GM21576 (cell line): Measurements from ENCODE around the gene ELP2.
"Not testable (repeated sequence)": the region's sequence is repeated elsewhere in the genome, so short reads cannot be mapped to it uniquely, and the experiment has no call there.

Source experiments
- ATAC-seq: cut with Tn5 transposase; IDR thresholded peaks from one replicate; pipeline ENCODE4 v1.9.1; 2021; ENCODE audit warnings: mild to moderate bottlenecking, moderate library complexity; ENCODE audit not compliant: unreplicated experiment

The ELP2 gene

GRCh38 chr18:36116771-36117170 is 12.9 kb upstream of the ELP2 start:
- ATAC-seq, result not testable (repeated sequence)

DNA sequence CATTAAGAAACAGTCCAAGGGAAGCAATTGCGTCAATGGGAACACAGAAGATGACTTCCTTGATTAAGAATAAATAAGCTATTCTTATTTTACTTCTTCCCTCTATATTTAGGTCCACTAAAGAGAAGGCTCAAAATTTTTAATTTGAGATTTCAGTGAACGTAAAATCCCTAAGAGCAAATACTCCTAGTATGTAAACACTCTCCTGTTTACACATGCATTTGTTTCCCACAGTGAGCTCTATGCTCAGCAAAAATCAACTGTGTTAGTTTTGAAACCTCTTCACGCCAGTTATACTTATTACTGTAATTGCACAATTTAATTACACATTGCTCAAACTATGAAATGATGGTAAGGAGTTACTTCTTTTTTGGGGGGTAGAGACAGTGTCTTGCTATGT is 9.4 kb upstream of the ELP2 start:
- no peak for ATAC-seq

DNA sequence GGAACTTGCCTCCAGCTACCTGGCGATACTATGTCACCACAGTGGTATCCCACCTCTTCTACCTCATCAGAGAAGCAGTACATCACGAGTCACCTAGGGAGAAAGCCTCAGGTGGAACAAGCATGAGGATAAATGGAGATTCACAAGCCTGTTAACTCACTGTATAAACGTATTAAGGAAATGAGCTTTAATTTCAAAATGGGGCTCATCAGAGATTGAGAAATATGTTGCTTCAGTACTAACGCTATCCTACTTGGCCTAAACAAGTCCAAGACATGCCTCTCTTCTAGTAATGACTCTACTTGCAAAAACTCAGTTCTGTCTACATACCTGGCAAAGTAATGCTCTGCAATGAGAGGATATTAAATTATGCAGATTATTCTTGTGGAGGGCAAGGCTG is 4.9 kb upstream of the ELP2 start:
- ATAC-seq, result no peak

DNA sequence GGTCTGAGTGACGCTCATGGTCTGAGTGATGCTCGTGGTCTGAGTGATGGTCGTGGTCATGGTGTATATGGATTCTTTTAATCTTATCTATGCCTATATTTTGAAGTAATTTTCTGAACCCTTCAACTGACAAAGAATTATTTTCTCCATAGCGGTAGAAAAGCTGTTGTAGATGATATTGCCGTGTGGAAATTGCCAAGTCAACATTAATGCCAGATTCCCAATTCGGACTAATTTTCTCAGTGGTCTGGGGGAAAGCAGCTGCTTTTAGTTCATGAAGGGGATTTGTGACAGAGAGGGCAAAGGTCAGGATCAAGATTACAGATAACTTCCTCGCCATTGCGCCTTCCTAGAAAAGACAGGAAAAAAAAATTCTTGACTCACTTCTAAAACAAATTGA is 3.0 kb upstream of the ELP2 start:
- ATAC-seq, result no peak

DNA sequence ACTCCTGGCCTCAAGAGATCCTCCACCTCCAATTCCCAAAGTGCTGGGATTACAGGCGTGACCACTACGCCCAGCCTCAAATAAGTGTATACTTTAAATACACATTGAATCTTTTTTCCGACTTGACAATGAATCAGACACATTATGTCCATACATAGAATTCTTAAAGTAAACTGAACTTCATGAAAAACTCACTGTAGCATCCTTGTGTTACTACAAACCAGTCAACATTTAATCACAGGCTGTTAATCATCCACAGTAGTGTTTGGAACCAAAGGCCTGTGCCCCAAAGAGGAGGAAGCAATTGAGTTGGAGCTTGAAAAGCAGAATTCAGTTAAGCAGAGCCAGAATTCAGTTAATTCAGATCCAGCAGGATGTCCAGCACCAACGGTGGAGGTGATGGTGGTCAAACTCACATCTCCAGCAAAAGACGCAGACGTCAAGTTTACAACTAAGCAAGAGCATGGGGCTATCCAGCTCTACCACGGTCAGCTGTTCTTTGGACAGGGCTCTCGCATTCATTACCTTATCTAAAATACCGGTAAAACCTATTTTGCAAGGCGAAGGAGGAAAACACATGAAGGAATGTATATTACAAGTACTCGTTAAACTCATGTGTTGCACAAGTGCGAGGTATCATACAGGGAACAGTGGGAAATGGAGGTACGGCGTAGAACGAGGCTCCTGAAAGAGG is 1.7 kb upstream of the ELP2 start:
- no peak for ATAC-seq

- no peak for ATAC-seq
Observed at GRCh38 chr18:36128530-36128870, 1.2 kb upstream of the ELP2 start.

DNA sequence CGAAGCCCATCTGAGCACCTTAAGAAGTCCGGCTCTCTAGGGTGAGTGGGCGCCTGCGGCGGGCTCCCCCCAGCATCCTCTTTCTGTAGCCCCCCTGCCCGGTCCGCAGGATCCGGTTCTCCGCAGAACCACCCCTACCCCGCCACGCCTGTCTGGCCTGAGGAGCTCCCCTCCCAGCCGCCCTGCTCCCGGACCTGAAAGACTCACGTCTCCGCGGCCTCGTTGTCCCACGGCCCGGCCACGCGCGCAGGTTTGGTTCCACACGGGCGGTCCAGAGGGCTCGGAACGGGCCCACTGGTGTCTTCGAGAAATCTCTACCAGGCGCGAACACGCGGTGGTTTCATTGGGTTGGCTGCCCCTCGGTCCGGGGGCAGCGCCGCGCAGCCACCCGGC is 796 bp upstream of the ELP2 start:
- peak; percentile 13 for ATAC-seq

- ATAC-seq, result peak; percentile 10
Observed at GRCh38 chr18:36130039-36130831, 536 bp downstream of the ELP2 start.

DNA sequence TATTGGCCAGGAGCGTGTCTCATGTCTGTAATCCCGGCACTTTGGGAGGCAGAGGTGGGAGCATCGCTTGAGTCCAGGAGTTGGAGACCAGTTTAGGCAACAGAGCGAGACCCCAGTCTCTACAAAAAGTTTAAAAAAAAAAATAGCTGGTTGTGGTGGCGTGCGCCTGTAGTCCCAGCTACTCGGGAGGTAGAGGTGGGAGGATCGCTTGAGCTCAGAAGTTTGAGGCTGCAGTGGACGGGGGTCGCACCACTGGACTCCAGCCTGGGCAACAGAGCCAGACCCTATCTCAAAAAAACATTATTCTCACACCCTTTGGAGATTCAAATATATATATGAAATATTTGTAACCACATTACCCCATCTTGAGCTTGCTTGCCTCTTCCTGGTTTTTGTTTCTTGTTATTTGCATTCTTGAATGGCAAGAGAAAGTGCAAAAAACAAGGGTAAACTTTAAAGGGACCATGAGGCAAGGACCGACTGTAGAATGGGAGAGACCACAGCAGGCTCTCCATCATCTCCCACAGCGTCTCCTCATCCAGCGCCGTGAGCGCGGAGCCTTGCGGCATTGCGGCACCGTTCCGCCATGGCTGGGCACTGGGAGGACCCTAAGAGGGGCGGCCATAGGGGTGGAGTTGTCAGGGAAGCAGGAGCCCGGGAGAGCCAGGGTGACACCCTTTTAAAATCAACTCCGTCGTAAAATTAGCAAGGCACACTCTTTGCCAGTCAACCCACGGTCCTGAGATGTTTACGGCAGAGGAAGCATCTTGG is 1.4 kb downstream of the ELP2 start:
- no peak for ATAC-seq

DNA sequence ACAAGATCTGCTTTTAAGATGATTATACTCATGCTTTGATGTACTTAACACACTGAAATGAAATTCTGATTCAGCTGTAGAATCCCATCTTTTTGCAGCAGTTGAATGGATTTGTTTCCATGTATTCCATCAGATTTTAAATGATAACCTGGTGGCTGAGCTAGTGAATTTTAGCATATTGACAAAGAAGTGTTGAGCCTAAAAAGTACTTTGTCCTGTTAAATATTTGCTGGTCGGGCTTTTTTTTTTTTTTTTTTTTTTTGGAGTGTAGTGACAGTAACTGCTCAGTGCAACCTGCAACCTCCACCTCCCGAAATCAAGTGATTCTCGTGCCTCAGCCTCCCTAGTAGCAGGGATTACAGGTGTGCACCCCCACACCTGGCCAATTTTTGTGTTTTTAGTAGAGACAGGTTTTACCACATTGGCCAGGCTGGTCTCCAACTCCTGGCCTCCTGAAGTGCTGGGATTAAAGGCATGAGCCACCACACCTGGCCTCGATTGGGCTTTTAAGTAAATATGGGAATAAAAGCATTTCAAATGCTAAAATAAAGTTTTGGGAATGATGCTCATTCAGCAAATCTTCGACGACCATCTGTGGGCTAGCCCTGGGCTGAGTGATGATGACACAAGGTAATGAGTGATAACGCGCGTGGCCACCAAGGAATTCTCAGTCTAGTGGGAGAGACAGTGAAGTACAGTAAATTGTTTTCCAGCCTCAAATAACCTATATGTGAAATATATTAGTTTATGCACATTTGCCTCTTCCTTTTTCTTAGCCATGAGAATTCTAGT is 2.2 kb downstream of the ELP2 start:
- no peak for ATAC-seq

GRCh38 chr18:36132756-36133155 is 3.1 kb downstream of the ELP2 start:
- ATAC-seq, result no peak

GRCh38 chr18:36135264-36135663 is 5.6 kb downstream of the ELP2 start:
- ATAC-seq, result no peak

- ATAC-seq, result no peak
Observed at GRCh38 chr18:36139245-36139644, 9.5 kb downstream of the ELP2 start.

DNA sequence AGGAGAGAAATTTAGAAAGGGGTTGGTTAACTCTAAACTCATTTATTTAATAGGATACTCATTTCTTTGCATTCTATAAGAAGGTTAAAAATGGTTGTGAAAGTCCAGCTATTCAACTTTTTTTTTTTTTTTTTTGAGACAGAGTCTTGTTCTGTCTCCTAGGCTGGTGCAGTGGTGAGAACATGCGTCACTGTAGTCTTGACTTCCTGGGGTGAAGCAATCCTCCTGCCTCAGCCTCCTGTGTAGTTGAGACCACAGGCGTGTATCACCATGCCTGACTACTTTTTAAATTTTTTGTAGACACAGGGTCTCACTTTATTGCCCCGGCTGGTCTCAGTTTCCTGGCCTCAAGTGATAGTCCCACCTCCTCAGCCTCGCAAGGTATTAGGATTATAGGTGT is 11.9 kb downstream of the ELP2 start:
- no peak for ATAC-seq

- no peak for ATAC-seq
Observed at GRCh38 chr18:36142751-36143150, 13.1 kb downstream of the ELP2 start.

DNA sequence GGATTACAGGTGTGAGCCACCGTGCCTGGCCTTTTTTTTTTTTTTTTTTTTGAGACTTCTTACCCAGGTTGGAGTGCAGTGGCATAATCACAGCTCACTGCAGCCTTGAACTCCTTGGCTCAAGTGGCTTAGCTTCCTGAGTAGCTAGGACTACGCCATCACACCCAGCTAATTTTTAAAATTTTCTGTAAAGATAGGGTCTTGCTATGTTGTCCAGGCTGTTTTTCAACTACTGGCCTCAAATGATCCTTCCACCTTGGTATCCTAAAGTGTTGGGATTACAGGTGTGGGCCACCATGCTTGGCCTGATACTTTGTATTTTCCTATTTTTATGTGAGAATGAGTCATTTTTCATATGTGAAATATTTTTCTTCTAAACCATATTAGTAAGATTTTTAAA is 13.7 kb downstream of the ELP2 start:
- no peak for ATAC-seq

DNA sequence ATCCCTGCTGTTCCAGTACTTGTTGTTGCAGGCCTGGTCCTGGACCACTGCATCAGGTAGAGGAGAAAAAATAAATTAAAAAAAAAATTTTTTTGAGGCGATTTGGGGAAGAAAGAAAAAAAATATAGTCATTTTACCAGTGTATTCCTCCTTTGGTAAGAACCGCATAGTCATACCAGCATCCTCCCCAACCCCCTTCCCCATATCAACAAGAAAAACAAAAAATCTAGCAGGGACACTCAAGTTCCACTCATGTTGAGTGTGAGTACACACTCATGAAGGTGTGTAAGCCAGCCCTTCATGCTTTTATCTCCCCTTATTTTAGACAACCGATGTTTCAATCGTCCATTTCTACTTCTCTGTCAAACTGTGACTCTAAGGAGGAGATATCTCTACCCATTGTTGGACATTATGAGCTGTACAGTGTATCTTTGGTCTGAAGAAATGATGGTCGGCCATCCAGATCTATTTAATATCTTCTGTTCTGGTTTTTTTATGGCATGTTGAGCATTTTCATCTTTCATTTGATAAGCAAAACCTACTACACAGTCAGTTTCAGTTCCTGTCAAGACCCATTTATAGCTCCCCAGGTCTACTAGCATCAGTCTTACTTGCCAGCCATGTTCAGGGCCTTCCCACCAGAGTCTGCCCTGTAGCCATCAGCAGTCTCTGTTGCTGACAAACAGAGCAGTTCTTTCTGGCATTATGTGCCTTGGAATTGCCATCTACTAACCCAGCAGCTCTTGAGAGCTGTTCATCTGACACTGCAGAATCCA is 20.0 kb downstream of the ELP2 start:
- peak; percentile 97 for ATAC-seq

DNA sequence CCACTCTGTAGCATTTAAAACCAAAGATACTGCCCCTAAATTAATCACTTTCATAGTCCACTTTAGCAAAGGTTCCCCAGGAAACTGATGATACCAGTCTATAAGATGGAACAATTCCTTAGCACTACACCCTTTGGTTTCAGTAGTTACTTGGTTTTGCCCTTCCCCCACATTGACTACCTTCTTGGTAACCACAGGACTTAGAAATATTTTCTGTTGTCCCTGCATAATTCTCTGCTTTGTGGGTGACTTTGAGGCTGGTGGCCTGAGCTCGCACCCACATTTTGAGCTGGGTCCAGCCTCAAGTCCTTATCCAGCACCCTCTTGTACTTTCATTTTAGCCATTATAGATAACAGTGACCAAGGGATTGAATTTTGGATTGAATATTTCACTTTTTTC is 23.1 kb downstream of the ELP2 start:
- ATAC-seq, result no peak

GRCh38 chr18:36153203-36153602 is 23.5 kb downstream of the ELP2 start:
- ATAC-seq, result no peak

- no peak for ATAC-seq
Observed at GRCh38 chr18:36153771-36154170, 24.1 kb downstream of the ELP2 start.
